ENCODE results near the gene COG4. TPM values are rescaled to one million over a fixed set of nuclear protein-coding genes. Genes with fewer than 3 reads are reported as not detected.

Gene COG4
- total RNA-seq, 1 donor from 2014 or later: 96.8 TPM

- Mint-ChIP-seq H3K27me3 (no peaks in the 10 kb centered on the region), H3K27ac (no peak overlapping the region), H3K4me1 (ENCODE audit: unreplicated experiment) (no peaks in the 10 kb centered on the region), H3K4me3 (no peak overlapping the region), H3K9me3 (no peaks in the 10 kb centered on the region), H3K36me3 (peaks cover 8% of the 10 kb centered on the region)
- TF ChIP-seq CTCF (conservative IDR thresholded peaks at IDR 0.05): no peak
- DNase-seq (ENCODE audit: extremely low spot score, unreplicated experiment): no peak
Measured at GRCh38 chr16:70494202-70494770, 29.1 kb downstream of the COG4 start.

DNA sequence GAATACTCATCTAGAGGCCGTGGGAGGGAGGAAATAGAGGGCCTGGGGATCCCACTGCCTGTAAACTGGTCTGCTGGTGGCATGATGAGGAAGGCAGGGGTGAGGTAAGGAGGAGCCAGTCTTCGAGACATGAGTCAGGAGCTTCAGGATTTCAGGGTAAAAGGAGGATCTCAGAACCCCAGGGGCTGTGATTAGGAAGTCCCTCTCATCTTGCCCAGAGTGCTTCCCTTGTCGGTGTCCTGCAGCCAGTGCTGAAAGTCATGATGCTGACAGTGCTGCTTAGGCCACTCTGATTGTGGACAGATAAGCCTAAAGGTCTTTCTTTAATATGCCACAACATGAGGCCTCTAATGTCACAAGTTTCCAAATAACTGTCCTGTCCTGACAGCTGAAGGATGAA is 29.6 kb downstream of the COG4 start:
- no peaks in the 10 kb centered on the region for H3K27me3 Mint-ChIP-seq
- no peak for DNase-seq (ENCODE audit: extremely low spot score, unreplicated experiment)
- no peaks in the 10 kb centered on the region for H3K4me1 Mint-ChIP-seq (ENCODE audit: unreplicated experiment)
- no peak overlapping the region for H3K4me3 Mint-ChIP-seq
- no peak overlapping the region for H3K27ac Mint-ChIP-seq
- no peak for TF ChIP-seq CTCF (conservative IDR thresholded peaks at IDR 0.05)
- H3K36me3 Mint-ChIP-seq: peaks cover 8% of the 10 kb centered on the region
- no peaks in the 10 kb centered on the region for H3K9me3 Mint-ChIP-seq

DNA sequence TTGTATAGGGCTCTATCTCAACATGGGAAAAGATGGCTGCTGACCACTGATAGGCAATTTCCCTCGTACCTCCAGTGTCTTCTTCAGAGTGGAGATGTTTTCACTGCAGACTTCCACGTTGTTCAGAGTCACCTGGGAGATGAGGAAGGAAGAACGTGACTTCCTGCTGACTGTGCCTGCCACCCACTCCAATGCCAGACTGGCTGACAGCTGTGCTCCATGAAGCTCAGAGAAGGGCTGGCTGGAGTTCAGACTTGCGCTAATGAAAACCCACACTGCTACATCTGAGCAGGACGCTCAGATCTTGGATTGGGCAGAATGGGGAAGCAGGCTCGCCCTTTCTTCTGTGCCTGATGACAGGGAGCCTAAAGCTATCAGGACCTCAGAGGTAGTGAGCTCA is 33.1 kb downstream of the COG4 start:
- H3K4me1 Mint-ChIP-seq (ENCODE audit: unreplicated experiment): no peaks in the 10 kb centered on the region
- DNase-seq (ENCODE audit: extremely low spot score, unreplicated experiment): no peak
- H3K9me3 Mint-ChIP-seq: no peaks in the 10 kb centered on the region
- TF ChIP-seq CTCF (conservative IDR thresholded peaks at IDR 0.05): no peak
- no peak overlapping the region for H3K4me3 Mint-ChIP-seq
- no peaks in the 10 kb centered on the region for H3K27me3 Mint-ChIP-seq
- H3K36me3 Mint-ChIP-seq: peaks cover 14% of the 10 kb centered on the region
- no peak overlapping the region for H3K27ac Mint-ChIP-seq

GRCh38 chr16:70484867-70485266 is 38.5 kb downstream of the COG4 start:
- Mint-ChIP-seq H3K9me3 (no peaks in the 10 kb centered on the region), H3K4me1 (ENCODE audit: unreplicated experiment) (no peaks in the 10 kb centered on the region), H3K27ac (no peak overlapping the region)

DNA sequence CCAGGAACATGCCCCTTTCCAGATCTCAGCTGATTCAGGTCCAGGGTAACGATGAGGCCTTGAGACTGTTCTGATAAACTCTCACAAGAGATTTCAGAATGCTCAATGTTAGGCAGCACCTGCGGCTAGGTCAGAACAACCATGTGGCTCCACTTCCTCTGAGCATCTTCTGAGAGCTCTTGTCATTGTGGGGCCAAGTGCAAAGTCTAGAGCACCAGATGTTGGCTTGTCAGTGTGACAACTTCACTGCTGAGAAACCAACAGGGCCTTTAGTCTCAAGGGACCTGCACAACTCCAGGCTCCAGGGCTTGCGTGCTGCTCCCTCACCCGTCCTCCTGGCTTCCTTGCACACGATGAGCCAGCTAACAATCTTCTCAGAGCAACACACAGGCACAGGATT is 39.9 kb downstream of the COG4 start:
- DNase-seq (ENCODE audit: extremely low spot score, unreplicated experiment): no peak
- H3K27me3 Mint-ChIP-seq: no peaks in the 10 kb centered on the region
- H3K9me3 Mint-ChIP-seq: no peaks in the 10 kb centered on the region
- H3K27ac Mint-ChIP-seq: no peak overlapping the region
- no peaks in the 10 kb centered on the region for H3K4me1 Mint-ChIP-seq (ENCODE audit: unreplicated experiment)
- no peak overlapping the region for H3K4me3 Mint-ChIP-seq
- peaks cover 9% of the 10 kb centered on the region for H3K36me3 Mint-ChIP-seq
- TF ChIP-seq CTCF (conservative IDR thresholded peaks at IDR 0.05): no peak

More at GRCh38 chr16:70484867-70485266, 38.5 kb downstream of the COG4 start:
- TF ChIP-seq CTCF (conservative IDR thresholded peaks at IDR 0.05): no peak
- Mint-ChIP-seq H3K36me3 (peaks cover 9% of the 10 kb centered on the region), H3K27me3 (no peaks in the 10 kb centered on the region), H3K4me3 (no peak overlapping the region)
- no peak for DNase-seq (ENCODE audit: extremely low spot score, unreplicated experiment)

GRCh38 chr16:70482624-70483023 is 40.7 kb downstream of the COG4 start:
- H3K27ac Mint-ChIP-seq: no peak overlapping the region
- H3K27me3 Mint-ChIP-seq: no peaks in the 10 kb centered on the region
- peaks cover 9% of the 10 kb centered on the region for H3K36me3 Mint-ChIP-seq
- H3K9me3 Mint-ChIP-seq: no peaks in the 10 kb centered on the region
- DNase-seq (ENCODE audit: extremely low spot score, unreplicated experiment): no peak
- no peak for TF ChIP-seq CTCF (conservative IDR thresholded peaks at IDR 0.05)
- no peaks in the 10 kb centered on the region for H3K4me1 Mint-ChIP-seq (ENCODE audit: unreplicated experiment)
- H3K4me3 Mint-ChIP-seq: no peak overlapping the region
